LNCAP (cell line): Measurements from ENCODE around the gene ATG13.

Source experiments
- CTCF ChIP-seq: fragments of 450-650 bp; IDR thresholded peaks from 2 replicates; pipeline ENCODE4 v1.5.1; 2017; ENCODE audit warnings: mild to moderate bottlenecking

Gene ATG13

GRCh38 chr11:46692450-46692849, 75.1 kb downstream of the ATG13 start:
- TF ChIP-seq CTCF, result no peak

GRCh38 chr11:46693597-46694012, 76.3 kb downstream of the ATG13 start:
- no peak for TF ChIP-seq CTCF

DNA sequence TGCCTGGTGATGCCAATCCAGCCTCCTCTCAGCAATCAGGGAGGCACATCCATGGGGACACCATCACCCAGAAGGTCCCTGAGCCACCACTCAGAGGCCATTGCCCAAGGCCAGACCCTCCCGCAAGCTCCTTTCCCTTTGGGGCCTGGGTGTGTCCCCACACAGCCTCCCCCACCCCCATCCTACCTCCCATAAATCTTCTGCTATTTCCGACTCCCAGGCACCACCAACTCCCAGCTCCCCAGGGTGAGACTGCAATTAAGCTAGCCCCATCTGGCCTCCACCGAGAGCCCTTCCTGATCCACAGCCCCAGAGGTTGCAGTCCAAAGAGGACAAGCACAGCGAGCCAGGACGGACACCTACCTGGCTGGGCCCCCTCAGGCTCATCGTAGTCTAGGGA, 76.7 kb downstream of the ATG13 start:
- no peak for TF ChIP-seq CTCF

DNA sequence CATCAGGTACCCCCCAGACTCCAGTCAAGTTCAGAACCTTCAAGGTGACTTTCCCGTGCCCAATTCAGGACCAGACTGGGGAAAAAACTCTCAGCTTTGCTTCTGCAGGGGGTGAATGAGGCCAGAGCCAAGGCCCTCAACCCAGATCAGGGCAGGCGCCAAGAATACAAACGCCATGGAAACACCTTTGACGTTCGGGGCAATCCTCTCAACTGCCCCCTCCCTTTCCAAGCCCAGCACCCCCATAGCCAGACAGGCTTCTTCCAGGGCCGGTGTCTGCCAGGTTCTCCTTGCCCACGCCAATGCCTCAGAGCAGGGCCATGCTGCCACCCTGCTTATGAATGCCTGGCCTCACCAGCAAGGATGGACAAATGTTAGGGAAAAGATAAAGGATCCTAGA, 77.3 kb downstream of the ATG13 start:
- TF ChIP-seq CTCF, result no peak

- no peak for TF ChIP-seq CTCF
These were observed 78.2 kb downstream of the ATG13 start for GRCh38 chr11:46695345-46696211.

DNA sequence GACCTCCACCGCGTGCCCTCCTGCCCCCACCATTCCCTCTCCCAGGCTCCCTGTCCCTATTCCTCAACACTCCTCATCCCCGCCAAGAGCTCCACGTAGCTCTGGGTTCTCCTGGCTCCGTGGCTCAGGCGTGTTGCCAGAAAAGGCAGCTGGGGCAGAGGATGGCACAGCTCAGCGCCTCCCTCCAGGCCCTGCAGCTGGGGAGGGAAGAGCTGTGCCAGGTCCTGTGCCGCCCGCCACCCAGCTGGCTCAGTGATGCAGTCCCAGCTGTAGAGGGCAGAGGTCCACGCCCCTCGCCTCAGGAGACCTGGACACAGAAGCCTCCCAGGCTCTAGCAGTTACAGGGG, 78.8 kb downstream of the ATG13 start:
- no peak for TF ChIP-seq CTCF

DNA sequence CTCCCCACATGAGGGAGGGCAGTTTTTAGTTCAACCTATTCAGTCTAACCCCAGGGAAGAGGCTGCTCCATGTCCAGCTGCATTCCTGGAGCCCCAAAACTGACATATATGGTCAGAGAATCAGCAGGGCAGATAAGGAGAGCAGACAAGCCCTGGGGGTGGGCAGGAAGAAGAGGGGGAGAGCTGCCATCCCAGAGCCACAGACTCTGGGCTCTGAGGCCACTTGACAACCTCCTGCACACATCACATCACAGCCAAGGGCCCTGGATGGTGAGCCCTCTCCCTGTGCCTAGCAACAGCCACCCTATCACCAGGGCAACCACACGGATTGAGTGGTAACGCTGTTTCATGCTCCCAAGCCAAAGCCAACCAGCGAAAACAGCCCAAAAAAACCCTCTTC, 80.0 kb downstream of the ATG13 start:
- TF ChIP-seq CTCF, result no peak

DNA sequence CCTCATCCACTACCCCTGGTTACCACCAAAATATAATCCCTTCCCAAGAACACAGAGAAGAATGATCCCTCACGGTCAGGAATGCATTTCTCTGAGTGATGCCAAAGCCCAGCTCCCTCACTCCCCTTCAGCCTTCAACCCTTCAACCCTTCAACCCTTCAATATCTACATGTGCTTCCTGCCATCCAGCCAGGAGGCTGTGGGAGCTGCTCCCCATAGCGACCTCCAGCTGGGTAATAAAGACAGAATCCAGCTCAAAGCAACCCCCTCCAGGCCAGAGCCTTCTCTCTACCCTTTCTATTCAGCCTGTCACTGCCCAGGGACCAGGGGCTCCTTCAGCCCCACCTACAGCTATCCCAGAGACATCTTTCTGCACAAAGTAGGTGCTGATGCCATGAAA, 80.4 kb downstream of the ATG13 start:
- no peak for TF ChIP-seq CTCF
